SJSA1 (cell line): ENCODE data around the gene NCF2. TPM values are rescaled to one million over a fixed set of nuclear protein-coding genes. Genes with fewer than 3 reads are reported as not detected.

Experiments
- DNase-seq, 2 experiments: peaks; one replicate each; pipeline ENCODE4 v3.0.0-alpha.2; 2015 to 2020; ENCODE audit warnings: low spot score in 2 of 2, low read depth in 1 of 2
- H3K27ac ChIP-seq: fragments of 250-450 bp; sonication (Bioruptor Pico); 2 replicates; pipeline ENCODE4 v1.5.1; 2020; ENCODE audit warnings: mild to moderate bottlenecking, moderate library complexity
- H3K27me3 ChIP-seq: fragments of 250-450 bp; sonication (Bioruptor Pico); replicated peaks from 2 replicates; pipeline ENCODE4 v1.5.1; 2020; ENCODE audit warnings: mild to moderate bottlenecking, moderate library complexity
- H3K36me3 ChIP-seq: fragments of 250-450 bp; sonication (Bioruptor Pico); 2 replicates; pipeline ENCODE4 v1.5.1; 2020; ENCODE audit warnings: mild to moderate bottlenecking
- H3K4me1 ChIP-seq: fragments of 250-450 bp; sonication (Bioruptor Pico); replicated peaks from 2 replicates; pipeline ENCODE4 v1.6.1; 2021; ENCODE audit warnings: mild to moderate bottlenecking
- H3K4me3 ChIP-seq: fragments of 250-450 bp; sonication (Bioruptor Pico); 2 replicates; pipeline ENCODE4 v1.5.1; 2020; ENCODE audit warnings: mild to moderate bottlenecking
- H3K9me3 ChIP-seq: fragments of 250-450 bp; sonication (Bioruptor Pico); replicated peaks from 2 replicates; pipeline ENCODE4 v1.5.1; 2020; ENCODE audit warnings: mild to moderate bottlenecking
- total RNA-seq: library from RNA; depleted of rRNA; stranded (reverse); fragments of >200 nt; shearing (Covaris generic); gene quantifications from 2 replicates; pipeline ENCODE4 v1.2.3, GENCODE V29; 2014

Gene NCF2
- total RNA-seq, 1 experiment from 2014 or later: 0.24 TPM

GRCh38 chr1:183604815-183605214 lies 14.6 kb upstream of the NCF2 start:
- DNase-seq: no peak
- H3K9me3 ChIP-seq: no peaks in the 10 kb centered on the region
- no peaks in the 10 kb centered on the region for H3K36me3 ChIP-seq
- H3K4me3 ChIP-seq: no peak overlapping the region
- no peaks in the 10 kb centered on the region for H3K27me3 ChIP-seq
- H3K27ac ChIP-seq: no peak overlapping the region
- peaks cover 33% of the 10 kb centered on the region for H3K4me1 ChIP-seq

- peak; percentile 60 to 71 for DNase-seq
- Histone ChIP-seq H3K27me3 (no peaks in the 10 kb centered on the region), H3K36me3 (no peaks in the 10 kb centered on the region), H3K9me3 (no peaks in the 10 kb centered on the region), H3K27ac (peak overlapping the region; percentile 27; the same call in 1 of the 2 replicates), H3K4me3 (no peak overlapping the region), H3K4me1 (peaks cover 28% of the 10 kb centered on the region)
These were observed 14.0 kb upstream of the NCF2 start for GRCh38 chr1:183604038-183604808.

- no peaks in the 10 kb centered on the region for H3K9me3 ChIP-seq
- no peak overlapping the region for H3K4me3 ChIP-seq
- DNase-seq: no peak
- H3K4me1 ChIP-seq: peaks cover 11% of the 10 kb centered on the region
- no peak overlapping the region for H3K27ac ChIP-seq
- no peaks in the 10 kb centered on the region for H3K27me3 ChIP-seq
- no peaks in the 10 kb centered on the region for H3K36me3 ChIP-seq
These were observed 12.3 kb upstream of the NCF2 start for GRCh38 chr1:183602510-183602909.

- Histone ChIP-seq H3K4me3 (no peak overlapping the region), H3K36me3 (no peaks in the 10 kb centered on the region), H3K4me1 (peaks cover 11% of the 10 kb centered on the region), H3K27me3 (0 out of 2 replicates have a peak, but pooled peaks cover 5% of the 10 kb centered on the region), H3K27ac (no peak overlapping the region), H3K9me3 (no peaks in the 10 kb centered on the region)
- no peak for DNase-seq
These were observed 10.4 kb upstream of the NCF2 start for GRCh38 chr1:183600634-183601033.

GRCh38 chr1:183600136-183600535 lies 9.9 kb upstream of the NCF2 start:
- Histone ChIP-seq H3K36me3 (no peaks in the 10 kb centered on the region), H3K4me3 (no peak overlapping the region), H3K27ac (no peak overlapping the region), H3K9me3 (no peaks in the 10 kb centered on the region), H3K27me3 (0 out of 2 replicates have a peak, but pooled peaks cover 5% of the 10 kb centered on the region), H3K4me1 (peaks cover 11% of the 10 kb centered on the region)
- DNase-seq: no peak

GRCh38 chr1:183598386-183598785 lies 8.1 kb upstream of the NCF2 start:
- no peak overlapping the region for H3K4me3 ChIP-seq
- no peaks in the 10 kb centered on the region for H3K36me3 ChIP-seq
- no peaks in the 10 kb centered on the region for H3K9me3 ChIP-seq
- no peaks in the 10 kb centered on the region for H3K4me1 ChIP-seq
- no peak for DNase-seq
- no peak overlapping the region for H3K27ac ChIP-seq
- H3K27me3 ChIP-seq: peaks cover 9% of the 10 kb centered on the region; the same call in 1 of the 2 replicates

- DNase-seq: no peak
- Histone ChIP-seq H3K27ac (no peak overlapping the region), H3K4me3 (no peak overlapping the region), H3K36me3 (no peaks in the 10 kb centered on the region), H3K4me1 (no peaks in the 10 kb centered on the region), H3K27me3 (peaks cover 9% of the 10 kb centered on the region; the same call in 1 of the 2 replicates), H3K9me3 (no peaks in the 10 kb centered on the region)
These were observed 7.5 kb upstream of the NCF2 start for GRCh38 chr1:183597656-183598347.

GRCh38 chr1:183596500-183596899 lies 6.2 kb upstream of the NCF2 start:
- Histone ChIP-seq H3K4me3 (no peak overlapping the region), H3K36me3 (no peaks in the 10 kb centered on the region), H3K4me1 (no peaks in the 10 kb centered on the region), H3K27ac (no peak overlapping the region), H3K27me3 (peaks cover 9% of the 10 kb centered on the region; the same call in 1 of the 2 replicates), H3K9me3 (no peaks in the 10 kb centered on the region)
- DNase-seq: no peak

GRCh38 chr1:183595537-183595936 lies 5.3 kb upstream of the NCF2 start:
- DNase-seq: no peak
- Histone ChIP-seq H3K27me3 (peaks cover 9% of the 10 kb centered on the region; the same call in 1 of the 2 replicates), H3K4me3 (no peak overlapping the region), H3K4me1 (no peaks in the 10 kb centered on the region), H3K36me3 (no peaks in the 10 kb centered on the region), H3K27ac (no peak overlapping the region), H3K9me3 (no peaks in the 10 kb centered on the region)

- no peaks in the 10 kb centered on the region for H3K4me1 ChIP-seq
- no peaks in the 10 kb centered on the region for H3K9me3 ChIP-seq
These were observed 3.1 kb upstream of the NCF2 start for GRCh38 chr1:183593356-183593755.

GRCh38 chr1:183592733-183593132 lies 2.5 kb upstream of the NCF2 start:
- Histone ChIP-seq H3K4me1 (no peaks in the 10 kb centered on the region), H3K27ac (no peak overlapping the region), H3K27me3 (peaks cover 9% of the 10 kb centered on the region; the same call in 1 of the 2 replicates), H3K4me3 (no peak overlapping the region), H3K9me3 (no peaks in the 10 kb centered on the region), H3K36me3 (no peaks in the 10 kb centered on the region)
- no peak for DNase-seq

More at GRCh38 chr1:183593356-183593755, 3.1 kb upstream of the NCF2 start:
- no peaks in the 10 kb centered on the region for H3K36me3 ChIP-seq
- no peak overlapping the region for H3K27ac ChIP-seq
- DNase-seq: no peak
- H3K4me3 ChIP-seq: no peak overlapping the region
- peaks cover 9% of the 10 kb centered on the region; the same call in 1 of the 2 replicates for H3K27me3 ChIP-seq

- no peaks in the 10 kb centered on the region for H3K36me3 ChIP-seq
- no peaks in the 10 kb centered on the region for H3K4me1 ChIP-seq
- H3K27me3 ChIP-seq: peaks cover 3% of the 10 kb centered on the region; the same call in 1 of the 2 replicates
- no peak for DNase-seq
- no peak overlapping the region for H3K4me3 ChIP-seq
- no peaks in the 10 kb centered on the region for H3K9me3 ChIP-seq
- H3K27ac ChIP-seq: no peak overlapping the region
These were observed 400 bp downstream of the NCF2 start for GRCh38 chr1:183589874-183590243.

GRCh38 chr1:183589384-183589783 lies 875 bp downstream of the NCF2 start:
- no peak for DNase-seq
- Histone ChIP-seq H3K36me3 (no peaks in the 10 kb centered on the region), H3K9me3 (no peaks in the 10 kb centered on the region), H3K27me3 (no peaks in the 10 kb centered on the region), H3K4me1 (no peaks in the 10 kb centered on the region), H3K4me3 (no peak overlapping the region), H3K27ac (no peak overlapping the region)

- H3K27ac ChIP-seq: no peak overlapping the region
- H3K4me1 ChIP-seq: no peaks in the 10 kb centered on the region
- H3K27me3 ChIP-seq: no peaks in the 10 kb centered on the region
- no peak for DNase-seq
- H3K9me3 ChIP-seq: no peaks in the 10 kb centered on the region
- no peak overlapping the region for H3K4me3 ChIP-seq
- no peaks in the 10 kb centered on the region for H3K36me3 ChIP-seq
These were observed 1.4 kb downstream of the NCF2 start for GRCh38 chr1:183588827-183589226.
